WTC11 (cell line): Measurements from ENCODE around the gene CIC. TPM values are rescaled to one million over a fixed set of nuclear protein-coding genes. Genes with fewer than 3 reads are reported as not detected.

Experiments
- ATAC-seq: fragments of 200-7000 bp; cut with Tn5 transposase; 2 replicates; pipeline ENCODE4 v1.10.0; 2021; ENCODE audit warnings: mild to moderate bottlenecking, moderate library complexity
- CTCF ChIA-PET: fragments of 300-600 bp; sonication (Branson Sonifier 250); formaldehyde crosslinking; loops from one replicate; lab custom pipeline; 2021; ENCODE audit warnings: antibody characterized with exemption; lab: Charles Lee
- POLR2A ChIA-PET: fragments of 350-600 bp; sonication (Branson Sonifier 250); formaldehyde crosslinking; loops from one replicate; lab custom pipeline; 2021; ENCODE audit warnings: antibody characterized with exemption; lab: Charles Lee
- DNase-seq: peaks from one replicate; pipeline ENCODE4 v3.0.0; 2021; ENCODE audit warnings: low spot score
- H3K27ac Mint-ChIP-seq: 2 replicates; pipeline ENCODE4 v1.8.0; 2021; ENCODE audit warnings: mixed read lengths
- H3K27me3 Mint-ChIP-seq: 2 replicates; pipeline ENCODE4 v1.8.0; 2021; ENCODE audit warnings: low read depth, mild to moderate bottlenecking, moderate library complexity, mixed read lengths
- H3K36me3 Mint-ChIP-seq: 2 replicates; pipeline ENCODE4 v1.8.0; 2021; ENCODE audit warnings: mixed read lengths
- H3K4me1 Mint-ChIP-seq: 2 replicates; pipeline ENCODE4 v1.8.0; 2022; ENCODE audit warnings: mixed read lengths
- H3K4me3 Mint-ChIP-seq: 2 replicates; pipeline ENCODE4 v1.8.0; 2021; ENCODE audit warnings: mild to moderate bottlenecking, moderate library complexity, mixed read lengths
- H3K9me3 Mint-ChIP-seq: 2 replicates; pipeline ENCODE4 v1.8.0; 2021; ENCODE audit warnings: mixed read lengths
- IRF2 ChIP-seq: sonication (generic); formaldehyde crosslinking; IDR thresholded peaks from 2 replicates; pipeline ENCODE4 v1.8.0; 2022; ENCODE audit warnings: low read depth, missing genetic modification reagents, borderline replicate concordance
- MXD4 ChIP-seq: fragments of 250-450 bp; sonication (Bioruptor Pico); IDR thresholded peaks from 2 replicates; pipeline ENCODE4 v1.8.0; 2021; ENCODE audit warnings: mild to moderate bottlenecking, moderate library complexity, borderline replicate concordance
- SMAD4 ChIP-seq: sonication (generic); formaldehyde crosslinking; IDR thresholded peaks from 2 replicates; pipeline ENCODE4 v1.8.0; 2022; ENCODE audit warnings: mild to moderate bottlenecking, missing genetic modification reagents
- TEAD1 ChIP-seq: sonication (generic); formaldehyde crosslinking; IDR thresholded peaks from 2 replicates; pipeline ENCODE4 v1.8.0; 2022; ENCODE audit warnings: mild to moderate bottlenecking, missing genetic modification reagents
- TP53 ChIP-seq: sonication (generic); formaldehyde crosslinking; IDR thresholded peaks from 2 replicates; pipeline ENCODE4 v1.8.1; 2023; ENCODE audit warnings: mild to moderate bottlenecking, missing genetic modification reagents
- ZNF232 ChIP-seq: sonication (generic); formaldehyde crosslinking; IDR thresholded peaks from 2 replicates; pipeline ENCODE4 v1.8.0; 2022; ENCODE audit warnings: mild to moderate bottlenecking, missing genetic modification reagents
- ZNF317 ChIP-seq: sonication (generic); formaldehyde crosslinking; IDR thresholded peaks from 2 replicates; pipeline ENCODE4 v1.8.1; 2023; ENCODE audit warnings: low read depth, mild to moderate bottlenecking, moderate library complexity, missing genetic modification reagents, borderline replicate concordance
- ZNF416 ChIP-seq: fragments of 250-450 bp; sonication (Bioruptor Pico); IDR thresholded peaks from 2 replicates; pipeline ENCODE4 v1.9.0; 2021; ENCODE audit warnings: mild to moderate bottlenecking, inconsistent platforms
- total RNA-seq: library from RNA; stranded (reverse); gene quantifications from 3 replicates; pipeline ENCODE4 v1.2.3, GENCODE V29; 2021
- TF ChIP-seq, protein P1 (sequence below): sonication (generic); formaldehyde crosslinking; IDR thresholded peaks from 2 replicates; pipeline ENCODE4 v1.8.1; 2022; ENCODE audit warnings: low read depth, missing genetic modification reagents, borderline replicate concordance
- TF ChIP-seq, protein P2 (sequence below): sonication (generic); formaldehyde crosslinking; IDR thresholded peaks from 2 replicates; pipeline ENCODE4 v1.8.0; 2023; ENCODE audit warnings: missing genetic modification reagents
- TF ChIP-seq, protein P3 (sequence below): fragments of 250-450 bp; sonication (Bioruptor Pico); IDR thresholded peaks from 2 replicates; pipeline ENCODE4 v1.9.0; 2021; ENCODE audit warnings: mild to moderate bottlenecking, borderline replicate concordance
- TF ChIP-seq, protein P4 (sequence below): sonication (generic); formaldehyde crosslinking; IDR thresholded peaks from 2 replicates; pipeline ENCODE4 v1.8.0; 2022; ENCODE audit warnings: missing genetic modification reagents
- TF ChIP-seq, protein P5 (sequence below): fragments of 250-450 bp; sonication (Bioruptor Pico); conservative IDR thresholded peaks from 2 replicates; pipeline ENCODE4 v1.9.0; 2021; ENCODE audit warnings: mild to moderate bottlenecking

CIC gene
- total RNA-seq, 1 experiment from 2014 or later, result 55.8 TPM

DNA sequence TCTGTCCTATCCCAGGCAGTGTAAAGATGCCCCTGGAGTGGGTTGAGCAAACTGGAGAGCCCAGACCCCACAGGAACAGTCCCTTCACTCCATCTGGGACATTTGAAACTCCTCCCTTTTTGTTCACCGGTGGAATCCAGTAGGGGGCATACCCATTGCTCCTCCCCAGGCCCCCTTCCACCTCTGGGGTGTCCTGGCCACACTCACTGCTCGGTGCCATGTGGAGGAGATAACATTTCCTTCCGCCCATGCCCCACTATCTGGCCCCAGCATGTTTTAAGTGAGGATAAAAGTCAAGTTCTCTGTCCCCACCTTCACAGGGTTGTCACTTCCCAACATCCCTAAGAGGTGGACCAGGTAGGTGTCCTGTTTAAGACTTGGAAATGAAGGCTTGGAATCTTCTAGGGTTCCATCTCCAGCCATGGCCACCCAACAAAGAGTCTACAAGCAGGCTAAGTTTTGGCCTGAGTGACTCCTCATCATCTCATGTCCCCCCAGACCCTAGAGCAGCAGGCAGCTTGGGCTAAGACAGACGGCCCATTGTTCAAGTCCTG lies 39.7 kb upstream of the CIC start (continued):
- TF ChIP-seq, protein P1, sequence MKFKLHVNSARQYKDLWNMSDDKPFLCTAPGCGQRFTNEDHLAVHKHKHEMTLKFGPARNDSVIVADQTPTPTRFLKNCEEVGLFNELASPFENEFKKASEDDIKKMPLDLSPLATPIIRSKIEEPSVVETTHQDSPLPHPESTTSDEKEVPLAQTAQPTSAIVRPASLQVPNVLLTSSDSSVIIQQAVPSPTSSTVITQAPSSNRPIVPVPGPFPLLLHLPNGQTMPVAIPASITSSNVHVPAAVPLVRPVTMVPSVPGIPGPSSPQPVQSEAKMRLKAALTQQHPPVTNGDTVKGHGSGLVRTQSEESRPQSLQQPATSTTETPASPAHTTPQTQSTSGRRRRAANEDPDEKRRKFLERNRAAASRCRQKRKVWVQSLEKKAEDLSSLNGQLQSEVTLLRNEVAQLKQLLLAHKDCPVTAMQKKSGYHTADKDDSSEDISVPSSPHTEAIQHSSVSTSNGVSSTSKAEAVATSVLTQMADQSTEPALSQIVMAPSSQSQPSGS (CRISPR knock-in tag), result no peak
- TF ChIP-seq, protein P2, sequence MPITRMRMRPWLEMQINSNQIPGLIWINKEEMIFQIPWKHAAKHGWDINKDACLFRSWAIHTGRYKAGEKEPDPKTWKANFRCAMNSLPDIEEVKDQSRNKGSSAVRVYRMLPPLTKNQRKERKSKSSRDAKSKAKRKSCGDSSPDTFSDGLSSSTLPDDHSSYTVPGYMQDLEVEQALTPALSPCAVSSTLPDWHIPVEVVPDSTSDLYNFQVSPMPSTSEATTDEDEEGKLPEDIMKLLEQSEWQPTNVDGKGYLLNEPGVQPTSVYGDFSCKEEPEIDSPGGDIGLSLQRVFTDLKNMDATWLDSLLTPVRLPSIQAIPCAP, result no peak
- TF ChIP-seq, protein P3, sequence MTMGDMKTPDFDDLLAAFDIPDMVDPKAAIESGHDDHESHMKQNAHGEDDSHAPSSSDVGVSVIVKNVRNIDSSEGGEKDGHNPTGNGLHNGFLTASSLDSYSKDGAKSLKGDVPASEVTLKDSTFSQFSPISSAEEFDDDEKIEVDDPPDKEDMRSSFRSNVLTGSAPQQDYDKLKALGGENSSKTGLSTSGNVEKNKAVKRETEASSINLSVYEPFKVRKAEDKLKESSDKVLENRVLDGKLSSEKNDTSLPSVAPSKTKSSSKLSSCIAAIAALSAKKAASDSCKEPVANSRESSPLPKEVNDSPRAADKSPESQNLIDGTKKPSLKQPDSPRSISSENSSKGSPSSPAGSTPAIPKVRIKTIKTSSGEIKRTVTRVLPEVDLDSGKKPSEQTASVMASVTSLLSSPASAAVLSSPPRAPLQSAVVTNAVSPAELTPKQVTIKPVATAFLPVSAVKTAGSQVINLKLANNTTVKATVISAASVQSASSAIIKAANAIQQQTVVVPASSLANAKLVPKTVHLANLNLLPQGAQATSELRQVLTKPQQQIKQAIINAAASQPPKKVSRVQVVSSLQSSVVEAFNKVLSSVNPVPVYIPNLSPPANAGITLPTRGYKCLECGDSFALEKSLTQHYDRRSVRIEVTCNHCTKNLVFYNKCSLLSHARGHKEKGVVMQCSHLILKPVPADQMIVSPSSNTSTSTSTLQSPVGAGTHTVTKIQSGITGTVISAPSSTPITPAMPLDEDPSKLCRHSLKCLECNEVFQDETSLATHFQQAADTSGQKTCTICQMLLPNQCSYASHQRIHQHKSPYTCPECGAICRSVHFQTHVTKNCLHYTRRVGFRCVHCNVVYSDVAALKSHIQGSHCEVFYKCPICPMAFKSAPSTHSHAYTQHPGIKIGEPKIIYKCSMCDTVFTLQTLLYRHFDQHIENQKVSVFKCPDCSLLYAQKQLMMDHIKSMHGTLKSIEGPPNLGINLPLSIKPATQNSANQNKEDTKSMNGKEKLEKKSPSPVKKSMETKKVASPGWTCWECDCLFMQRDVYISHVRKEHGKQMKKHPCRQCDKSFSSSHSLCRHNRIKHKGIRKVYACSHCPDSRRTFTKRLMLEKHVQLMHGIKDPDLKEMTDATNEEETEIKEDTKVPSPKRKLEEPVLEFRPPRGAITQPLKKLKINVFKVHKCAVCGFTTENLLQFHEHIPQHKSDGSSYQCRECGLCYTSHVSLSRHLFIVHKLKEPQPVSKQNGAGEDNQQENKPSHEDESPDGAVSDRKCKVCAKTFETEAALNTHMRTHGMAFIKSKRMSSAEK (CRISPR knock-in tag), result no peak
- no peak for TF ChIP-seq IRF2 (CRISPR knock-in tag)
- no peak for TF ChIP-seq TP53 (CRISPR knock-in tag)
- TF ChIP-seq, protein P4, sequence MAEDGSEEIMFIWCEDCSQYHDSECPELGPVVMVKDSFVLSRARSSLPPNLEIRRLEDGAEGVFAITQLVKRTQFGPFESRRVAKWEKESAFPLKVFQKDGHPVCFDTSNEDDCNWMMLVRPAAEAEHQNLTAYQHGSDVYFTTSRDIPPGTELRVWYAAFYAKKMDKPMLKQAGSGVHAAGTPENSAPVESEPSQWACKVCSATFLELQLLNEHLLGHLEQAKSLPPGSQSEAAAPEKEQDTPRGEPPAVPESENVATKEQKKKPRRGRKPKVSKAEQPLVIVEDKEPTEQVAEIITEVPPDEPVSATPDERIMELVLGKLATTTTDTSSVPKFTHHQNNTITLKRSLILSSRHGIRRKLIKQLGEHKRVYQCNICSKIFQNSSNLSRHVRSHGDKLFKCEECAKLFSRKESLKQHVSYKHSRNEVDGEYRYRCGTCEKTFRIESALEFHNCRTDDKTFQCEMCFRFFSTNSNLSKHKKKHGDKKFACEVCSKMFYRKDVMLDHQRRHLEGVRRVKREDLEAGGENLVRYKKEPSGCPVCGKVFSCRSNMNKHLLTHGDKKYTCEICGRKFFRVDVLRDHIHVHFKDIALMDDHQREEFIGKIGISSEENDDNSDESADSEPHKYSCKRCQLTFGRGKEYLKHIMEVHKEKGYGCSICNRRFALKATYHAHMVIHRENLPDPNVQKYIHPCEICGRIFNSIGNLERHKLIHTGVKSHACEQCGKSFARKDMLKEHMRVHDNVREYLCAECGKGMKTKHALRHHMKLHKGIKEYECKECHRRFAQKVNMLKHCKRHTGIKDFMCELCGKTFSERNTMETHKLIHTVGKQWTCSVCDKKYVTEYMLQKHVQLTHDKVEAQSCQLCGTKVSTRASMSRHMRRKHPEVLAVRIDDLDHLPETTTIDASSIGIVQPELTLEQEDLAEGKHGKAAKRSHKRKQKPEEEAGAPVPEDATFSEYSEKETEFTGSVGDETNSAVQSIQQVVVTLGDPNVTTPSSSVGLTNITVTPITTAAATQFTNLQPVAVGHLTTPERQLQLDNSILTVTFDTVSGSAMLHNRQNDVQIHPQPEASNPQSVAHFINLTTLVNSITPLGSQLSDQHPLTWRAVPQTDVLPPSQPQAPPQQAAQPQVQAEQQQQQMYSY (CRISPR knock-in tag), result no peak
- TF ChIP-seq MXD4 (CRISPR knock-in tag), result no peak

DNA sequence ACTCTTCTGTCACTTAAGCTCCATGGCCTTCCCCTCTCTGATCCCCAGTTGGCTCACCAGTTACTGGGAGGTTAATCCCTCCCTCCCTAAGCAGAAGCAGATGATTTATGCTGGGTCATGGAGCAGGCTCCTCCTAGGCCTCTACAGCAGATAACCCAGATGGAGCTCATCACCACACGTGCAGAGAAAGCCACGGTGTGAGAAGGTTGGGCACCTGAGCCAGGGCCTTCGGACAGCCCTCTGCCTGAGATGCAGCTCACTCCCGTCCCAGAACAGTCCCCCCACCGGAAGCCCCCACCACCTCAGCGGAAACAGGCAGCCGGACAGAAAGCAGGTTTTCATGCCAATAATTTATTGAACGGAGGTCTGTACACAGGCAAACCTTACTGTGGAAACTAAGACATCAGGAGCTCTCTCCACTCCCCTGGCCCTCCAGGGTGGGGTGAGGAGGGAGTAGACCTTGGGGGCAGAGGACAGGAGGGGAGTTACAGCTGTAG lies 39.1 kb upstream of the CIC start:
- H3K27me3 Mint-ChIP-seq, result no peaks in the 10 kb centered on the region
- H3K36me3 Mint-ChIP-seq, result peaks cover 54% of the 10 kb centered on the region
- peak overlapping the region; percentile 41; the same call in 1 of the 2 replicates for H3K27ac Mint-ChIP-seq
- DNase-seq, result no peak
- ChIA-PET CTCF (interaction anchor here (1.1 to 2.1 kb wide), 2 partner anchors 13 to 121 kb away, joined by 4 to 6 read pairs; partner anchors contain the start of gene GSK3A), POLR2A (interaction anchor here (1.0 kb wide), 1 partner anchor 13 kb away, joined by 3 read pairs; no protein-coding TSS in a partner anchor)
- ATAC-seq, result no peak
- no peaks in the 10 kb centered on the region for H3K9me3 Mint-ChIP-seq
- no peak overlapping the region for H3K4me3 Mint-ChIP-seq
- TF ChIP-seq ZNF416 (CRISPR knock-in tag), result no peak
- TF ChIP-seq ZNF232 (CRISPR knock-in tag), result no peak
- no peak for TF ChIP-seq SMAD4
- TF ChIP-seq, protein P5, sequence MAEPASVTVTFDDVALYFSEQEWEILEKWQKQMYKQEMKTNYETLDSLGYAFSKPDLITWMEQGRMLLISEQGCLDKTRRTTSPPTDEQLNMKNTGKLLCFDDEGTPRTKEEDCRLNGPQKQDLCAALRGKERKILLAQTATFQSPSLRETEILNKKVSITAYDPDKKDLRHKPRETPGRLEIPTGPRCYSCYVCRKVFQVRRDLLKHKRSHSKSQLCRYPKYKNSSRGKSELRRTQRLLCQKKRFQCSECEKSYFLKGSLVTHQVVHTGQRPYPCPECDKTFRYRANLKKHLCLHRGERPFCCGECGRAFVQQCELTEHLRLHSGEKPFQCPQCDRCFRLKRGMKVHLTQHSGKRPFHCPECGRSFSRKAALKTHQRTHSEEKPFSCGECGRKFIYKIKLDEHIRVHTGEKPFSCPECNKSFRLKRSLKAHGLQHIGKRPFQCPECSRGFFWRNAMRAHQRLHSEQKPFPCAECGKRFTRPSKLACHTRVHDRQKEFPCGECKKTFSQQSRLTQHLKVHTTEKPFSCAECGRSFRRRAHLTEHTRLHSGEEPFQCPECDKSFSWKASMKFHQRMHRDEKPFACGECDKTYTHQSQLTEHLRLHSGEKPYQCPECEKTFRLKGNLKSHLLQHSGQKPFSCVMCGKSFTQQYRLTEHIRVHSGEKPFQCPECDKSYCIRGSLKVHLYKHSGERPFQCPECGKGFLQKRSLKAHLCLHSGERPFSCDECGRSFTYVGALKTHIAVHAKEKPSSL (CRISPR knock-in tag), result no peak
- TF ChIP-seq ZNF317 (CRISPR knock-in tag), result no peak
- TF ChIP-seq TEAD1 (CRISPR knock-in tag), result no peak
- 0 out of 2 replicates have a peak, but pooled peaks cover 4% of the 10 kb centered on the region for H3K4me1 Mint-ChIP-seq
